PC-9 (cell line): ENCODE results near the gene SHANK1. TPM values are rescaled to one million over a fixed set of nuclear protein-coding genes. Genes with fewer than 3 reads are reported as not detected.

ENCODE experiments used
- BruUV-seq: library from RNA; stranded (reverse); fragments of 400-500 nt; replicated peaks from 2 replicates; lab custom pipeline; 2021; lab: Mats Ljungman, UMichigan
- CTCF ChIA-PET: fragments of 300-600 bp; sonication (Branson Sonifier 250); formaldehyde crosslinking; loops from one replicate; lab custom pipeline; 2022; ENCODE audit warnings: antibody characterized with exemption; lab: Charles Lee
- POLR2A ChIA-PET: fragments of 300-600 bp; sonication (Branson Sonifier 250); formaldehyde crosslinking; loops from one replicate; lab custom pipeline; 2022; ENCODE audit warnings: antibody characterized with exemption; ENCODE audit not compliant: unreplicated experiment; lab: Charles Lee
- DNase-seq, 2 experiments: peaks; one replicate each; pipeline versions ENCODE4 v3.0.0 to v3.0.0-alpha.2; 2015 to 2022; ENCODE audit warnings: mixed read lengths in 1 of 2
- H2AFZ ChIP-seq: fragments of 200-600 bp; sonication (generic); 2 replicates; pipeline ENCODE4 v1.8.1; 2017; ENCODE audit warnings: antibody characterized with exemption
- H3F3A ChIP-seq: fragments of 200-600 bp; sonication (generic); 2 replicates; pipeline ENCODE4 v1.8.1; 2017; ENCODE audit warnings: antibody characterized with exemption, mild to moderate bottlenecking, low read depth; ENCODE audit not compliant: insufficient read depth
- H3K27ac ChIP-seq: fragments of 200-600 bp; sonication (generic); 2 replicates; pipeline ENCODE4 v1.6.1; 2016; ENCODE audit warnings: mixed run types
- H3K27me3 ChIP-seq: fragments of 200-600 bp; sonication (generic); 2 replicates; pipeline ENCODE4 v1.6.1; 2016; ENCODE audit warnings: low read depth, mixed run types; ENCODE audit not compliant: insufficient read depth
- H3K36me3 ChIP-seq: fragments of 200-600 bp; sonication (generic); 2 replicates; pipeline ENCODE4 v1.6.1; 2016; ENCODE audit warnings: low read depth, mixed run types
- H3K4me1 ChIP-seq: fragments of 200-600 bp; sonication (generic); replicated peaks from 2 replicates; pipeline ENCODE4 v1.6.1; 2016; ENCODE audit warnings: mixed run types; ENCODE audit not compliant: insufficient read depth
- H3K4me2 ChIP-seq: fragments of 200-600 bp; sonication (generic); 2 replicates; pipeline ENCODE4 v1.6.1; 2017; ENCODE audit warnings: mixed run types
- H3K4me3 ChIP-seq: fragments of 200-600 bp; sonication (generic); 2 replicates; pipeline ENCODE4 v1.6.1; 2016; ENCODE audit warnings: mixed run types
- H3K79me2 ChIP-seq: fragments of 200-600 bp; sonication (generic); 2 replicates; pipeline ENCODE4 v1.6.1; 2017; ENCODE audit warnings: low read depth, mixed run types
- H3K9me2 ChIP-seq: fragments of 200-600 bp; sonication (generic); 2 replicates; pipeline ENCODE4 v1.8.1; 2017; ENCODE audit warnings: mild to moderate bottlenecking; ENCODE audit not compliant: insufficient read depth
- H3K9me3 ChIP-seq: fragments of 200-600 bp; sonication (generic); 2 replicates; pipeline ENCODE4 v1.8.1; 2016; ENCODE audit warnings: low read depth; ENCODE audit not compliant: insufficient read depth
- H4K20me1 ChIP-seq: fragments of 200-600 bp; sonication (generic); 2 replicates; pipeline ENCODE4 v1.8.1; 2017; ENCODE audit not compliant: insufficient read depth
- EZH2 ChIP-seq: fragments of 200-600 bp; sonication (generic); IDR thresholded peaks from 2 replicates; pipeline ENCODE4 v1.8.0; 2017; ENCODE audit warnings: antibody characterized with exemption, low read depth
- intact Hi-C: fragments of 100-400 bp; cut with micrococcal nuclease; formaldehyde crosslinking; loops from one replicate; pipeline ENCODE4 v1.10.0; 2022; ENCODE audit not compliant: unreplicated experiment
- total RNA-seq: library from RNA; stranded (reverse); gene quantifications from 2 replicates; pipeline ENCODE4 v1.2.3, GENCODE V29; 2021
- TF ChIP-seq, protein P1 (sequence below): fragments of 200-600 bp; sonication (generic); conservative IDR thresholded peaks from 2 replicates; pipeline ENCODE4 v1.6.1; 2017; ENCODE audit warnings: mixed run types, antibody characterized with exemption, mild to moderate bottlenecking, moderate library complexity

The SHANK1 gene
- total RNA-seq, 1 experiment from 2014 or later: not detected

DNA sequence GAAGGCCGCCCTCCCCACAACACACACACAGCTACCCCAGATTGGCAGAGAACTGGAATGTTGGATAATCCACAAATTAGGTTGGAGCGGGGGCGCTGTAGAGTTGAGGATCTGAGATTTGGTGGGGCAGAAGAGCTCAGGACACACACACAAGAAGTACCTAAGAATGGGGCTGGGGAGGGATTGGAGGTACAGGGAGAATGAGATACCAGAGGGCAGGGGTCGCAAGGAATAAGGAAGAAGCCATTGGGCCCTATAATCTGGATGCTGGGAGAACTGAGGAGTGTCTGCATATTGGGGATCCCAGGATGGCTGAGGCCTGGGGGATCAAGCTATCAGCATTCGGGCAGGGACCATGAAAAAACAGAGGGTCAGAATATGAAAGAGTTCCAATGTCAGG, 91.5 kb downstream of the SHANK1 start:
- TF ChIP-seq EZH2: no peak
- TF ChIP-seq, protein P1, sequence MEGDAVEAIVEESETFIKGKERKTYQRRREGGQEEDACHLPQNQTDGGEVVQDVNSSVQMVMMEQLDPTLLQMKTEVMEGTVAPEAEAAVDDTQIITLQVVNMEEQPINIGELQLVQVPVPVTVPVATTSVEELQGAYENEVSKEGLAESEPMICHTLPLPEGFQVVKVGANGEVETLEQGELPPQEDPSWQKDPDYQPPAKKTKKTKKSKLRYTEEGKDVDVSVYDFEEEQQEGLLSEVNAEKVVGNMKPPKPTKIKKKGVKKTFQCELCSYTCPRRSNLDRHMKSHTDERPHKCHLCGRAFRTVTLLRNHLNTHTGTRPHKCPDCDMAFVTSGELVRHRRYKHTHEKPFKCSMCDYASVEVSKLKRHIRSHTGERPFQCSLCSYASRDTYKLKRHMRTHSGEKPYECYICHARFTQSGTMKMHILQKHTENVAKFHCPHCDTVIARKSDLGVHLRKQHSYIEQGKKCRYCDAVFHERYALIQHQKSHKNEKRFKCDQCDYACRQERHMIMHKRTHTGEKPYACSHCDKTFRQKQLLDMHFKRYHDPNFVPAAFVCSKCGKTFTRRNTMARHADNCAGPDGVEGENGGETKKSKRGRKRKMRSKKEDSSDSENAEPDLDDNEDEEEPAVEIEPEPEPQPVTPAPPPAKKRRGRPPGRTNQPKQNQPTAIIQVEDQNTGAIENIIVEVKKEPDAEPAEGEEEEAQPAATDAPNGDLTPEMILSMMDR: no peak

DNA sequence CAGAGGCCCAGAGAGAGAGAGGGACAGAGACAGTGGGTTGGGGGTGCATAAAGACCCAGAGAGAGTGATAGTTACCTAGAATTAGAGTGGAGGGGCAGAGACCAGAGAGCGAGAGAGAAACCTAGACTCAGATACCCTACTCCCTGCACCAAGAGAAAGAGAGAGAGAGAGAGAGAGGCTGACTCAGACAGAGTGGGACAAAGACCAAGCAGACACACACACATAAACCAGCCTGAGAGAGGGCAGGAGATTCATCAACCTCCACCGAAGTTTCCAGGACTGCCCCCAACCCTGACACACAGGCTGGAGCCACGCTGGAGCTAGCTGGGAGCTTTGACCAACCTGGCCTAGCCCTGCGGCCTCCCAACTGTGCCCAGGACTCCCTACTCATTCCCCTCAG, 92.8 kb downstream of the SHANK1 start:
- no peak for TF ChIP-seq EZH2
- TF ChIP-seq, protein P1: no peak
- Histone ChIP-seq H3F3A (no peaks in the 10 kb centered on the region), H3K9me3 (no peaks in the 10 kb centered on the region), H3K4me2 (no peak overlapping the region), H3K27ac (no peak overlapping the region), H3K9me2 (no peaks in the 10 kb centered on the region), H3K79me2 (no peaks in the 10 kb centered on the region), H2AFZ (no peak overlapping the region), H3K4me1 (no peaks in the 10 kb centered on the region), H4K20me1 (no peaks in the 10 kb centered on the region; the same call in none of the 2 replicates), H3K27me3 (peaks cover 82% of the 10 kb centered on the region), H3K4me3 (no peak overlapping the region), H3K36me3 (no peaks in the 10 kb centered on the region)
- intact Hi-C loops: no loop called here
- BruUV-seq: no TSS peak
- POLR2A ChIA-PET: no interaction called here
- DNase-seq: no peak
- CTCF ChIA-PET: no interaction called here

More for the DNA sequence above, 91.5 kb downstream of the SHANK1 start:
- no TSS peak for BruUV-seq
- ChIA-PET POLR2A (no interaction called here), CTCF (no interaction called here)
- no peaks in the 10 kb centered on the region for H3K4me1 ChIP-seq
- H4K20me1 ChIP-seq: no peaks in the 10 kb centered on the region; the same call in none of the 2 replicates
- H3F3A ChIP-seq: no peaks in the 10 kb centered on the region
- no peak overlapping the region for H3K27ac ChIP-seq
- H3K27me3 ChIP-seq: peaks cover 95% of the 10 kb centered on the region
- peaks cover under 1% of the 10 kb centered on the region; the same call in 1 of the 2 replicates for H3K9me3 ChIP-seq
- no peak overlapping the region for H3K4me3 ChIP-seq
- H2AFZ ChIP-seq: no peak overlapping the region
- H3K9me2 ChIP-seq: no peaks in the 10 kb centered on the region
- H3K4me2 ChIP-seq: no peak overlapping the region
- H3K36me3 ChIP-seq: no peaks in the 10 kb centered on the region
- H3K79me2 ChIP-seq: no peaks in the 10 kb centered on the region
- no peak for DNase-seq
- intact Hi-C loops: no loop called here

DNA sequence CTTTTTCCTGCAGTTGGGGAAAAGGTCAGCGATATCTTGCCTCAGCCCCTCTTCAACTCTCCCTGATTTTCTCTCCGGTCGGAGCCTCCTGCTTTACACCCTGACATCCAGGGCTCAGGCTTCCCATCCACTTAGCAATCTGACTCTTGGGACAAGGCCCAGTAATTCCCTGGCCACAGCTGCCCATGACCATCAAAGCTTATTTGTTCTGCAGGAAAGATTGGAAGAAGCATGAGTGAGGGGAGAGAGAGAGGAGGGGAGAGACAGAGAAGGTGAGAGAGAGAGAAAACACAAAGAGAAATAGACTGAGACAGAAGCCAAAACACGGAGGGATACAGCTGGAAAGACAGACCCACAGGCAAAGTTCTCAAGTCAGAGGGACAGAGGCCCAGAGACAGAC, 93.6 kb downstream of the SHANK1 start:
- CTCF ChIA-PET: no interaction called here
- H3K9me3 ChIP-seq: no peaks in the 10 kb centered on the region
- H3K4me2 ChIP-seq: no peak overlapping the region
- H3F3A ChIP-seq: no peaks in the 10 kb centered on the region
- H3K27ac ChIP-seq: no peak overlapping the region
- BruUV-seq: no TSS peak
- H3K79me2 ChIP-seq: no peaks in the 10 kb centered on the region
- peaks cover 82% of the 10 kb centered on the region for H3K27me3 ChIP-seq
- no peak for DNase-seq
- no peak for TF ChIP-seq EZH2
- TF ChIP-seq, protein P1: no peak
- H3K9me2 ChIP-seq: no peaks in the 10 kb centered on the region
- no peaks in the 10 kb centered on the region; the same call in none of the 2 replicates for H4K20me1 ChIP-seq
- no peak overlapping the region for H2AFZ ChIP-seq
- no peaks in the 10 kb centered on the region for H3K36me3 ChIP-seq
- H3K4me3 ChIP-seq: no peak overlapping the region
- H3K4me1 ChIP-seq: no peaks in the 10 kb centered on the region
- intact Hi-C loops: no loop called here
- POLR2A ChIA-PET: interaction anchor here (0.7 kb wide), 1 partner anchor 42 kb away, joined by 6 read pairs; no protein-coding TSS in a partner anchor
